Measurements from ENCODE around the gene TRIM68.

Gene TRIM68

DNA sequence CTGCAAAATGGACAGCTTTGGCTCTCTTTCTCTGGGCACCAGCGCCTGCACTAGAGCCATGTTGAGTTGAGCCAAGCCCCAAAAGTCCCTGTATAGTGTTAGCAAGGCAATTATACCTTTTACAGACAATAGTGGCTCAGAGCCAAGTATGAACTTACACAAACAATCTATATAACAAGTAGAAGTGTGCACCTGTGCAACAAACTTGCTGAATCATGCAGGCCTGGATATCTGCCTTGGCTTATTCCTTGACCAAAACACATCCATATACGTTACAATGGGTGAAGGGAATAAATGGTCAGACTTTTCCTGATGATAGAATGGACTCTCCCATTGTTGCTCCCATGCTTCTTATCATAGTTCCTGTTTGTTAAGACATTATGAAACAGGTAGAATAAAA lies 30.3 kb downstream of the TRIM68 start:
- Mint-ChIP-seq H3K4me1 (ENCODE audit: low read depth in 2 of 2) (no peaks in the 10 kb centered on the region), H3K27me3 (peaks cover 59 to 84% of the 10 kb centered on the region in 2 donors), H3K4me3 (no peak overlapping the region), H3K9me3 (no peaks in the 10 kb centered on the region), H3K27ac (no peak overlapping the region), H3K36me3 (ENCODE audit: insufficient read depth) (no peaks in the 10 kb centered on the region)
- ATAC-seq (replicated peaks), result no peak
- DNase-seq, result no peak

- H3K4me1 Mint-ChIP-seq (ENCODE audit: low read depth in 2 of 2), result no peaks in the 10 kb centered on the region
- no peaks in the 10 kb centered on the region for H3K9me3 Mint-ChIP-seq
- DNase-seq (no peak), ATAC-seq (replicated peaks) (no peak)
- no peak overlapping the region for H3K4me3 Mint-ChIP-seq
- H3K27me3 Mint-ChIP-seq, result peaks cover 56 to 75% of the 10 kb centered on the region in 2 donors
- no peak overlapping the region for H3K27ac Mint-ChIP-seq
- no peaks in the 10 kb centered on the region for H3K36me3 Mint-ChIP-seq (ENCODE audit: insufficient read depth)
Measured at GRCh38 chr11:4576880-4577279, 31.2 kb downstream of the TRIM68 start.

DNA sequence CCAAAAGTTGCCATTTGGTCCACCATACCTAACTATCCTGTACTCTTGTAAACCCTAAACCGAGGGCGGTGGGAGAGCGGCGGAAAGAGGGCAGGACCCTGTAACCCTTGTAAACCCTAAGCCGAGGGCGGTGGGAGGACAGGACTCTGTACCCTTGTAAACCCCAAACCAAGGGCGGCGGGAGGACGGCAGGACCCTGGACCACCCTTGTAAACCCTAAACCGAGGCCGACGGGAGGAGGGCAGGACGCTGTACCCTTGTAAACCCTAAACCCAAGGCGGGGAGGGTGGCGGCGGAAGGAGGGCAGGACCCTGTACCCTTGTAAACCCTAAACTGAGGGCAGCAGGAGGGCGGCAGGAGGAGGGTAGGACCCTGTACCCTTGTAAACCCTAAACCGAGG lies 39.0 kb downstream of the TRIM68 start:
- ATAC-seq (replicated peaks), result no peak

GRCh38 chr11:4565371-4565770 lies 42.7 kb downstream of the TRIM68 start:
- ATAC-seq (replicated peaks), result no peak
- no peak for DNase-seq
- peaks cover 0 to 4% of the 10 kb centered on the region in 2 donors for H3K9me3 Mint-ChIP-seq
- H3K4me1 Mint-ChIP-seq (ENCODE audit: low read depth in 2 of 2), result no peaks in the 10 kb centered on the region
- no peaks in the 10 kb centered on the region for H3K36me3 Mint-ChIP-seq (ENCODE audit: insufficient read depth)
- peaks cover 27 to 32% of the 10 kb centered on the region in 2 donors for H3K27me3 Mint-ChIP-seq
- no peak overlapping the region for H3K4me3 Mint-ChIP-seq
- H3K27ac Mint-ChIP-seq, result no peak overlapping the region

More for the DNA sequence above, 39.0 kb downstream of the TRIM68 start:
- Mint-ChIP-seq H3K4me1 (ENCODE audit: low read depth in 2 of 2) (no peaks in the 10 kb centered on the region), H3K4me3 (no peak overlapping the region), H3K9me3 (peaks cover 0 to under 1% of the 10 kb centered on the region in 2 donors), H3K27ac (no peak overlapping the region), H3K27me3 (peaks cover 11 to 23% of the 10 kb centered on the region in 2 donors), H3K36me3 (ENCODE audit: insufficient read depth) (no peaks in the 10 kb centered on the region)
- no peak for DNase-seq

DNA sequence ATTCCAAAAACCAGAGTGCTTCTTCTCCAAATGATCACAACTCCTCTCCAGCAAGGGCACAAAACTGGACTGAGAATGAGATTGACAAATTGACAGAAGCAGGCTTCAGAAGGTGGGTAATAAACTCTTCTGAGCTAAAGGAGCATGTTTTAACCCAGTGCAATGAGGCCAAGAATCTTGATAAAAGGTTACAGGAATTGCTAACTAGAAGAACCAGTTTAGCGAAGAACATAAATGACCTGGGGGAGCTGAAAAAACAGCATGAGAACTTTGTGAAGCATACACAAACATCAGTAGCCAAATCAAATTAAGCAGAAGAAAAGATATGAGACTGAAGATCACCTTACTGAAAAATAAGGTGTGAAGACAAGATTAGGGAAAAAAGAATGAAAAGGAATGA lies 47.6 kb downstream of the TRIM68 start:
- no peak for DNase-seq
- no peaks in the 10 kb centered on the region for H3K4me1 Mint-ChIP-seq (ENCODE audit: low read depth in 2 of 2)
- H3K27me3 Mint-ChIP-seq, result peaks cover 31 to 54% of the 10 kb centered on the region in 2 donors
- no peak overlapping the region for H3K27ac Mint-ChIP-seq
- no peak overlapping the region for H3K4me3 Mint-ChIP-seq
- H3K9me3 Mint-ChIP-seq, result peaks cover 0 to 4% of the 10 kb centered on the region in 2 donors
- ATAC-seq (replicated peaks), result no peak
- H3K36me3 Mint-ChIP-seq (ENCODE audit: insufficient read depth), result no peaks in the 10 kb centered on the region

- Mint-ChIP-seq H3K36me3 (ENCODE audit: insufficient read depth) (no peaks in the 10 kb centered on the region), H3K9me3 (peaks cover 0 to 4% of the 10 kb centered on the region in 2 donors), H3K4me3 (no peak overlapping the region), H3K4me1 (ENCODE audit: low read depth in 2 of 2) (no peaks in the 10 kb centered on the region), H3K27me3 (peaks cover 35 to 60% of the 10 kb centered on the region in 2 donors), H3K27ac (no peak overlapping the region)
- ATAC-seq (replicated peaks) (no peak), DNase-seq (no peak)
Measured at GRCh38 chr11:4559527-4560440, 48.2 kb downstream of the TRIM68 start.

DNA sequence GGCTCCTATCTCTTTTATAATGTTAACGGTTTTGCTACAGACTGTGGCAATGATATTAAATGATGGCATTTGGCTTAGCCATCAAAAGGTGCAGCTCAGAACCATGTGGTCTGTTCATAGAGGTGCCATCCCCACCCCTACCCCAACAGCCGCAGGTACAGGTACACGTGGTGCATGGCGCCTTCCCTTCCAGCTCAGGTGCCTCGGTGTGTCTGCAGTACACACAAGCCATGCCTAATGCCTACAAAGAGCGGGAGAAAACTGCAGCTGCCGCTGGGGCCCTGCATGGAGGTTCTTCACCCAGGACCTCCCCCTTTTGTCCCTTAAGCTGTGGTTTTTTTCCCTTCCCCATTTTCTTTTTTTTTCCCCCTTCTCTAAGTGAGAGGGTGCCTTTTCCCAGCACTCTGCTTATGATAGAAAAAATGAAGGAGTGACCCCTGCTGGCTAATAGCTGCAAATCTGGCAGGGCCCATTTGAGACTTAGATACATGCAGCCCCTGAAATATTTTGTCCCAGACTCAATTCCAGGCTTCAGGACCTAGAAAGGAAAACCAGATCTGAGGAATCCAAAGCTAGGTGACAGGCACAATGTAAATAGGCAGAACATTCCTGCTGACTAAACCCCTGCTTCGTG lies 56.6 kb downstream of the TRIM68 start:
- peaks cover 39 to 66% of the 10 kb centered on the region in 2 donors for H3K27me3 Mint-ChIP-seq
- ATAC-seq (replicated peaks), result no peak
- H3K27ac Mint-ChIP-seq, result no peak overlapping the region
- H3K36me3 Mint-ChIP-seq (ENCODE audit: insufficient read depth), result no peaks in the 10 kb centered on the region
- no peak for DNase-seq
- no peaks in the 10 kb centered on the region for H3K4me1 Mint-ChIP-seq (ENCODE audit: low read depth in 2 of 2)
- H3K4me3 Mint-ChIP-seq, result no peak overlapping the region
- no peaks in the 10 kb centered on the region for H3K9me3 Mint-ChIP-seq

Data from effector memory CD8-positive, alpha-beta T cell (primary cell).